ENCODE measurements around the gene NUFIP2.
A peak's percentile ranks its signal among the peaks of the same experiment; 100 is the strongest.
"Not testable (repeated sequence)": the region's sequence is repeated elsewhere in the genome, so short reads cannot be mapped to it uniquely, and the experiment has no call there.

NUFIP2 gene

GRCh38 chr17:29293890-29294579 lies at the start of gene NUFIP2:
Gene NUFIP2, minus strand, starts transcription at chr17:29294148. Its CDS starts 89 bp downstream, at chr17:29294059.
- 0 out of 2 replicates have a peak, but pooled peaks have one; percentile 17 for TF ChIP-seq CTCF (conservative IDR thresholded peaks at IDR 0.05)
- peak within 1 kb of the TSS; percentile 98 for H3K27ac ChIP-seq

DNA sequence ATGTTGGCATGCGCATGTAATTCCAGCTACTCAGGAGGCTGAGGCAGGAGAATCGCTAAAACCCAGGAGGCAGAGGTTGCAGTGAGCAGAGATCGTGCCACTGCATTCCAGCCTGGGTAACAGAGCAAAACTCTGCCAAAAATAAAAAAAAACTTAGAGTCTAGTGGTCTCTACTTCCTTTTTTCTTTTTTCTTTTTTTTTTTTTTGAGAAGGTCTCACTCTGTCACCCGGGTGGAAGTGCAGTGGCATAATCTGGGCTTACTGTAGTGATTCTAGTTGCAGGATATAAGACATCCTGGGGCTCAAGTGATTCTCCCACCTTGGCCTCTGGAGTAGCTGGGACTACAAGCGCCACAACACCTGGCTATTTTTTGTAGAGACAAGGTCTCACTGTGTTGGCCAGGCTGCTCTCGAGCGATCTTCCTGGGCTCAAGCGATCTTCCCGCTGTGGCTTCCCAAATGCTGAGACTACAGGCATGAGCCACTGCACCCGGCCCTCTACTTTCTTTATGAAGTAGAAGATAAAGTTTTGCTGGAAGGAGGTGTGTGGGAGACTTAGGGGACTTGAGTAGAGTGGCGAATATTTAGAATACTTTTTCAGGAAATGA lies 48.3 kb upstream of the NUFIP2 start:
- no peak for TF ChIP-seq CTCF (conservative IDR thresholded peaks at IDR 0.05)
- H3K27ac ChIP-seq = no peak overlapping the region

DNA sequence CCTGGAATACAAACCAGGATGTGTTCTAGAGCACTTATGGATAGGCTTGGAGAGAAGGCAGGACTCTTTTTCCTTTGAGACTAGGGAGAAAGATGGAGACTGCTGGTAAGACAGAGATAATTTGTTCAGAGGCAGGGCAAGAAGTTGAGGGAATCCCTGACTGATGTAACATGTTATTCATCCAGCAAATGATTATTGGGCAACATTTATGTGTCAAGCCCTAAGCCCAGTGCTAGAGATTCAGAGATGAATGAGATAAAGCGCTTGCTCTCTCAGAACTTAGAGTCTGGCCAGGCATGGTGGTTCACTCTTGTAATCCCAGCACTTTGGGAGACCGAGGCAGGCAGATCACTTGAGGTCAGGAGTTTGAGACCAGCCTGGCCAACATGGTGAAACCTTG lies 47.8 kb upstream of the NUFIP2 start:
- TF ChIP-seq CTCF (conservative IDR thresholded peaks at IDR 0.05) = no peak

GRCh38 chr17:29339016-29339415 lies 45.1 kb upstream of the NUFIP2 start:
- H3K27ac ChIP-seq = not testable (repeated sequence)

More for the DNA sequence above, 47.8 kb upstream of the NUFIP2 start:
- H3K27ac ChIP-seq = no peak overlapping the region

- TF ChIP-seq CTCF (conservative IDR thresholded peaks at IDR 0.05) = no peak
Measured at GRCh38 chr17:29331708-29332085, 37.7 kb upstream of the NUFIP2 start.

GRCh38 chr17:29331075-29331707 lies 37.2 kb upstream of the NUFIP2 start:
- TF ChIP-seq CTCF (conservative IDR thresholded peaks at IDR 0.05) = no peak
- H3K27ac ChIP-seq = no peak overlapping the region

More at GRCh38 chr17:29331708-29332085, 37.7 kb upstream of the NUFIP2 start:
- H3K27ac ChIP-seq = no peak overlapping the region

DNA sequence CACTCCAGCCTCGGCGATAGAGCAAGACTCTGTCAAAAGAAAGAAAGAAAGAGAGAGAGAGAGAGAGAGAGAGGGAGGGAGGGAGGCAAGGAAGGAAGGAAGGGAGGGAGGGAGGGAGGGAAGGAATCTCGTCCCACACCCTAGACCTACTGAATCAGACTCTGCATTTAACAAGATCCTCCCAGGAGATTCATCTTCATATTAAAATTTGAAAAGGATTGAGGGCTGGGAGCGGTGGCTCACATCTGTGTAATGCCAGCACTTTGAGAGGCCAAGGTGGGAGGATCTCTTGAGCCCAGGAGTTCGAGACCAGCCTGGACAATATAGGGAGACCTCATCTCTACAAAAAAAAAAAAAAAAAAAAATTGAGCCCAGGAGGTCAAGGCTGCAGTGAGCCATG lies 33.5 kb upstream of the NUFIP2 start:
- no peak overlapping the region for H3K27ac ChIP-seq
- no peak for TF ChIP-seq CTCF (conservative IDR thresholded peaks at IDR 0.05)

Data from VCaP (cell line).